ENCODE data around the gene PCDH1. TPM values are rescaled to one million over a fixed set of nuclear protein-coding genes. Genes with fewer than 3 reads are reported as not detected.

The PCDH1 gene
- total RNA-seq, 2 experiments from 2014 or later = not detected

DNA sequence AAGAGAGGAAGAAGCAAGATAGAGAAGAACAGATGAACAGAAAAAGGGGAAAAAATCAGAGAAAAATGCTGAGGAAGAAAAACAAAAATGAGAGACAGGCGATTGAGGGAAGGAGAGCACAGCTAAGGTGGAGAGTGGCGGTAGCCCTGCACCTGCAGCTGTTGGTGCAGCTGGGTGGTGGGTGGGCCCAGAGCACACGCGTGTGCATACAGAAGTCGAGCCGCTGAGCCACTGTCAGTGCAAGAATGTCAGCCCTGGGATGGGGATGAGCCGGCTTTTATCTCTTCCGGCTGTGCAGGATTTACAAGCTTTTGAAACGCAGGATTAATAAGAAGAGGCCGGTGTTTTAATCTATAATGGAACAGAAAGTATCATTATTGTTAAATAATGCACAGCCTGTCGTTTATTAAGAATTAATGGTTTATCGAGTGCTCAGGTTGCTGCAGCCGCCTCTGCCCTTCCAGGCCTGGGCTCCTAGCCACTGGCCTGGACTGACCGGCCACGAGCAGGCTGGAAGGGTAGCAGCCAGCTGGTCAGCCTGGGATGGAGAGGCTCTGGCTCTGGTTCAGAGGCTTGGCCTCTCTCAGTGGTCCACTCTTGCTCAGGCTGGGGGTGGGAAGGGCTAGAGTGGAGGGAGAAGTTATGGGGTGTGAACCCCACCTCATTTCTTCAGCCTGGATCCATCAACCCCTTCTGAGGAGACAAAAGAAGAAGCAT is 68.7 kb downstream of the PCDH1 start:
- peaks cover 51% of the 10 kb centered on the region for H3K27me3 Mint-ChIP-seq
- POLR2A ChIA-PET = no interaction called here

DNA sequence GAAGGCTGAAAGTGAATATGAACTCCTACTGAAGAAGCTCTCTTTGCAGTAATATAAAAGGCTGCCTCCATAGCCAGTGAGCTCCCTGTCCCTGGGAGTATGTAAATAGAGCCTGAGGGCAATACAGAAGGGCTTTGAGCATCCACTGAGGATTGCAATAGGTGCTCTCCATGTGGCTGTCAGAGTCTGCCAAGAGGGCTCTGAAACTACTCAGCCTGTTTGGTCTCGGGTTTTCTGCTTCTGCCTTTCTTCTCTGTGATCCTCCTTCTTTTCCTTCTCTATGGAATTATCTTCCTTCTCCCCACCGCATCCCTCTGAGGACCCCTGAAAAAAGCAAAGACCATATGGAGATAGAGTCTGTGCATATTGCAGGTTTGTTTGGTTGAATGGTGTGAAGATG is 69.4 kb downstream of the PCDH1 start:
- no peak overlapping the region for H3K4me3 Mint-ChIP-seq
- no peak for DNase-seq
- H3K36me3 Mint-ChIP-seq = no peaks in the 10 kb centered on the region
- H3K27me3 Mint-ChIP-seq = peaks cover 55% of the 10 kb centered on the region
- POLR2A ChIA-PET = no interaction called here
- no peaks in the 10 kb centered on the region for H3K9me3 Mint-ChIP-seq
- CTCF ChIA-PET = interaction anchor here (1.2 to 2.8 kb wide), 2 partner anchors 10 to 117 kb away, joined by 4 to 8 read pairs; no protein-coding TSS in a partner anchor
- intact Hi-C loops (cut with micrococcal nuclease) = no loop called here
- no peaks in the 10 kb centered on the region for H3K4me1 Mint-ChIP-seq (ENCODE audit: low read depth)
- no peak overlapping the region for H3K27ac Mint-ChIP-seq

More for the DNA sequence above, 68.7 kb downstream of the PCDH1 start:
- no peak overlapping the region for H3K4me3 Mint-ChIP-seq
- CTCF ChIA-PET = interaction anchor here (2.8 kb wide), 1 partner anchor 117 kb away, joined by 8 read pairs; no protein-coding TSS in a partner anchor
- no peak overlapping the region for H3K27ac Mint-ChIP-seq
- no peaks in the 10 kb centered on the region for H3K4me1 Mint-ChIP-seq (ENCODE audit: low read depth)
- no peak for DNase-seq
- H3K9me3 Mint-ChIP-seq = no peaks in the 10 kb centered on the region
- intact Hi-C loops (cut with micrococcal nuclease) = loop anchor here (2.0 kb wide), 2 partner anchors 107 to 117 kb away; no protein-coding TSS in a partner anchor
- H3K36me3 Mint-ChIP-seq = no peaks in the 10 kb centered on the region

DNA sequence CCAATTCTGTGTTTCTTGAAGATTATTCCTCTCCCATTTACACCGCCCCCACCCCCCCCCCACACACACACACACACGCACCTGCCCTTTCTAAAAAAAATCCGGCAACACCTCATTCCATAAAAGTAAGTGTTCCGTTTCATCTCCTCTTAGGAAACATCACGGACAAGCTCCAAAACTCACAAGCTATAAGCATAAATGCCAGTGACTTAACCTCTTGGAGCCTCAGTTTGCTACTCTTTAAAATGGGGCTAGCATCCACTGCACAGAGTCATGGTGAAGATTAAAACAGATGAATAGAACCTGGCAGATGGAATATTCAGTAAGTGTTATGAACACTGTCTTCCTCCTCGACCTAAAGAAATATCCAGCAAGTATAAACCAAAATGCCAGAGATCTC is 70.5 kb downstream of the PCDH1 start:
- peaks cover 52% of the 10 kb centered on the region for H3K27me3 Mint-ChIP-seq
- no peaks in the 10 kb centered on the region for H3K36me3 Mint-ChIP-seq
- intact Hi-C loops (cut with micrococcal nuclease) = no loop called here
- CTCF ChIA-PET = interaction anchor here (1.2 to 2.8 kb wide), 3 partner anchors 9 to 116 kb away, joined by 3 to 8 read pairs (median 4); no protein-coding TSS in a partner anchor
- no peaks in the 10 kb centered on the region for H3K4me1 Mint-ChIP-seq (ENCODE audit: low read depth)
- no peak overlapping the region for H3K27ac Mint-ChIP-seq
- POLR2A ChIA-PET = no interaction called here
- H3K4me3 Mint-ChIP-seq = no peak overlapping the region
- no peaks in the 10 kb centered on the region for H3K9me3 Mint-ChIP-seq
- no peak for DNase-seq

DNA sequence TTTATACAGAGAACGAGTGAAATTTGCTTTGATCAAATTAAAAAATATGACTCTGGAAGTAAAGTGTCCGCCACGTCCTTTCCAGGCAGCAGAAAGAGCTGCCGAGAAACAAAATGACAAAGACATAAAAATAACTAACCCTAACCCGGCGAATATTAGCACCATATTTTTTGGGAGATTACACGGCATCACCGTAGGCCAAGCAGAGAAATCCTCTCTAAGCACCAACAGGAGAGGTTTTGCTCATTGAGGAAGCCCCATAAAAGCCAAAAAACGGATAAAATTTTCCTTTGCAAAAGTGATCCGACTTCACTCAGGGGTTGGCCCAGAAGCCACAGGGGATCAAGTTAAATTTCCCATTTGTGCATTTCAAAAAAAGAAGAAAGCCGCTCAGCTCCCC is 70.9 kb downstream of the PCDH1 start:
- intact Hi-C loops (cut with micrococcal nuclease) = no loop called here
- no peak for DNase-seq
- H3K36me3 Mint-ChIP-seq = no peaks in the 10 kb centered on the region
- H3K9me3 Mint-ChIP-seq = no peaks in the 10 kb centered on the region
- H3K4me3 Mint-ChIP-seq = no peak overlapping the region
- POLR2A ChIA-PET = no interaction called here
- no peak overlapping the region for H3K27ac Mint-ChIP-seq
- no peaks in the 10 kb centered on the region for H3K4me1 Mint-ChIP-seq (ENCODE audit: low read depth)
- CTCF ChIA-PET = interaction anchor here (1.2 to 2.8 kb wide), 3 partner anchors 8 to 115 kb away, joined by 3 to 8 read pairs (median 4); no protein-coding TSS in a partner anchor
- peaks cover 55% of the 10 kb centered on the region for H3K27me3 Mint-ChIP-seq

DNA sequence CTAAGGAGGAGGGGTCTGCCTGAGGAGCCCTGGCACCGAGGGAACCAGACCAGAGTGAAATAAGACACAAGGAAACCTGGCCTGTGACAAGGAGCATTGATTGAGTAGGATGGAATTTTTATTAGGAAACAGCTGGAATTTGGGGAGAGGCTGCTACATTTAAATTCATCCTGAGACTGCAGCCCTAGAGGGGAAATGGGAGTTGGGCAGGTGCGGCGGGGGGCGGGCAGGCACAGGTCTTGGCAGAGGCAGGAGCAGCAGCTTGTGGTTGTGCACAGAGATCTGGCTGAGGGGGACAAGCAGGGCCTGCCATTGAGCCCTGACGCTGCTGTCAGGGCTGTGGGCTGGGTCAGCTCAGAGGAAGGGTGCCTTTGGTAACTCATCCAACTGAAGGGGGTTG is 71.6 kb downstream of the PCDH1 start:
- Mint-ChIP-seq H3K27me3 (peaks cover 55% of the 10 kb centered on the region), H3K27ac (no peak overlapping the region), H3K9me3 (no peaks in the 10 kb centered on the region), H3K4me3 (no peak overlapping the region), H3K4me1 (ENCODE audit: low read depth) (no peaks in the 10 kb centered on the region), H3K36me3 (no peaks in the 10 kb centered on the region)
- intact Hi-C loops (cut with micrococcal nuclease) = no loop called here
- ChIA-PET CTCF (interaction anchor here (0.7 to 1.4 kb wide), 2 partner anchors 42 to 115 kb away, joined by 3 read pairs; no protein-coding TSS in a partner anchor), POLR2A (no interaction called here)
- DNase-seq = no peak

DNA sequence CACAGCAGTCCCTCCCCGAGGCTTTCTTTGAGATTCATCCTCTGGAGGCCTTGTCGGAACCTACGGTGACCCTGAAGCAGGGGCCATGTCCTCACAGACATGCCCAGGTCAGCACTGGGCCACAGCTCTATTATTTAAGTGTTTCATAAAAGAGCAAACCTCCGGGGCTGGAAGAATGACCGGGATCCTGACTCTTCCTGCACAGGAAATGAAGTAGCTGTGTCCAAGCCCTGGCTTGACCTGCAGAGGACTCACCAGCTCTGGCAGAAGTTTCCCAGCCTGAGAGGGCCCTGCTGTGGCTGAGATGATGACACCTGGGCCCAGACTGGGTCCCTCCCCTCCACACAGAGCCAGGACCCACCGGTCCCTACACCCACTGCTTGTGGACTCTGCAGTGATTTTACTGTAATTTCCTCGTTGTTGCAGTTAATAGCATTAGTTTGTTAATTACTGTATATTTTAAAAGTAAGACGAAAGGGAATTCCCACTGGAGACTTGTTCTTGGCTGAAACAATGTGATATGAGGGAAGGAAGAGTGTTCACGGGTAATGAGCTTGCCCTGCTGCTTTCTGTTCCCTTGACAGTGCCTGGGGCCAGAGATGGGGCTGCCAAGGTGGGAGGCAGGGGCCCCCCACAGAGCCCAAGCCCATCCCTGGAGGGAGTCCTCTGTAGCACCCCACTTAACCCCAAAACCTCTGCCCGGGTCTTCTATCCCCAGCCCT is 72.2 kb downstream of the PCDH1 start:
- H3K4me3 Mint-ChIP-seq = no peak overlapping the region
- peaks cover 50% of the 10 kb centered on the region for H3K27me3 Mint-ChIP-seq
- intact Hi-C loops (cut with micrococcal nuclease) = no loop called here
- ChIA-PET POLR2A (no interaction called here), CTCF (interaction anchor here (0.7 to 1.4 kb wide), 2 partner anchors 114 kb away, joined by 3 read pairs; no protein-coding TSS in a partner anchor)
- H3K4me1 Mint-ChIP-seq (ENCODE audit: low read depth) = no peaks in the 10 kb centered on the region
- H3K36me3 Mint-ChIP-seq = no peaks in the 10 kb centered on the region
- H3K9me3 Mint-ChIP-seq = no peaks in the 10 kb centered on the region
- H3K27ac Mint-ChIP-seq = no peak overlapping the region
- no peak for DNase-seq

DNA sequence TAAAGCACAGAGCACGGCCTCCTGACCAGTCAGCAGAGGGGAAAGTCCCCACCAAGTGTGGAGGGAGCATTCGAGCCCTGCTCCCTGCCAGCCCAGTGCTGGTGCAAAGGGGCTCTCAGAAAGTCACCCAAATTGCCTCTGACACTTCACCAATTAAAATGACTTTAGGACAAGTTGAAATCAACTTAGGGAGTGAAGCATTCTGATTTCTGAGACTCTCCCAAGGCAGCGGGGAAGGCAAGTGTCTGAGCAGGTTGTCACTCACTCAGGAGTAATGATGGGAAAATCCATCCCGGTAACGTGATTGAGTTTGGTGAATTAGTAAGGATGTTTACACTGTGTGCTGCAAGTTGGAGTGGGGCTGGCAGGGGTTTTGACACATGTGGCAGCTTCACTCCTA is 73.7 kb downstream of the PCDH1 start:
- intact Hi-C loops (cut with micrococcal nuclease) = no loop called here

More for the DNA sequence above, 73.7 kb downstream of the PCDH1 start:
- DNase-seq = no peak
- no peak overlapping the region for H3K4me3 Mint-ChIP-seq
- POLR2A ChIA-PET = no interaction called here
- H3K36me3 Mint-ChIP-seq = no peaks in the 10 kb centered on the region
- H3K27me3 Mint-ChIP-seq = peaks cover 40% of the 10 kb centered on the region
- H3K27ac Mint-ChIP-seq = no peak overlapping the region
- CTCF ChIA-PET = interaction anchor here (0.6 to 3.8 kb wide), 3 partner anchors 10 to 113 kb away, joined by 3 to 15 read pairs (median 4); no protein-coding TSS in a partner anchor
- peaks cover 1% of the 10 kb centered on the region for H3K4me1 Mint-ChIP-seq (ENCODE audit: low read depth)
- H3K9me3 Mint-ChIP-seq = no peaks in the 10 kb centered on the region

Other genes with a start within 250 kb of the PCDH1 start
- 10 to 100 TPM; 65.2 to 71.5 TPM for gene HDAC3, start 241.6 kb downstream of the PCDH1 start, total RNA-seq
- gene RELL2, start 241.4 kb downstream of the PCDH1 start, total RNA-seq = 10 to 100 TPM; 17.8 to 17.9 TPM
- gene FCHSD1, start 227.0 kb downstream of the PCDH1 start, total RNA-seq = 10 to 100 TPM; 40.1 to 46.0 TPM
- 1 to 10 TPM; 5.1 to 5.2 TPM for gene ARAP3, start 196.2 kb downstream of the PCDH1 start, total RNA-seq
- gene DELE1, start 45.5 kb upstream of the PCDH1 start, total RNA-seq = 10 to 100 TPM; 49.3 to 51.5 TPM
- gene PCDH12, start 79.8 kb upstream of the PCDH1 start, total RNA-seq = 1 to 10 TPM; 1.7 to 2.6 TPM
- 10 to 100 TPM; 34.6 to 39.5 TPM for gene RNF14, start 90.7 kb upstream of the PCDH1 start, total RNA-seq
- gene GNPDA1, start 134.6 kb upstream of the PCDH1 start, total RNA-seq = 10 to 100 TPM; 55.8 to 56.6 TPM
- gene NDFIP1, start 230.4 kb upstream of the PCDH1 start, total RNA-seq = 10 to 100 TPM; 74.6 to 76.4 TPM

Data from activated CD4-positive, alpha-beta memory T cell treated with anti-CD3 and anti-CD28 coated beads for 36 hours (primary cell).